HepG2 (cell line): Measurements from ENCODE around the gene ACTR6. TPM values are rescaled to one million over a fixed set of nuclear protein-coding genes. Genes with fewer than 3 reads are reported as not detected.

Experiments used
- ATAC-seq: fragments of 200-7000 bp; cut with Tn5 transposase; 3 replicates; pipeline ENCODE4 v1.9.1; 2020; ENCODE audit warnings: mild to moderate bottlenecking, moderate library complexity
- BruUV-seq: library from RNA; stranded (reverse); fragments of 400-500 nt; replicated peaks from 2 replicates; lab custom pipeline; 2021; lab: Mats Ljungman, UMichigan
- CTCF ChIA-PET: fragments of 300-600 bp; formaldehyde crosslinking; extraction: SDS; loops from one replicate; lab custom pipeline; 2021; ENCODE audit warnings: low total read pairs, inconsistent platforms, low intra/inter-chr PET ratio; lab: Yijun Ruan, JAX
- POLR2A ChIA-PET: fragments of 350-600 bp; sonication (Branson Sonifier 250); formaldehyde crosslinking; loops from one replicate; lab custom pipeline; 2020; ENCODE audit warnings: antibody characterized with exemption, inconsistent platforms; lab: Yijun Ruan, JAX
- DNase-seq: peaks from one replicate; pipeline ENCODE4 v3.0.0-alpha.2; 2015; ENCODE audit warnings: low spot score
- FAIRE-seq: peaks from 3 replicates; lab custom pipeline; 2011; peaks lifted over from hg19 to GRCh38; lab: Jason Lieb, UNC
- H2AFZ ChIP-seq: one replicate; pipeline ENCODE4 v1.6.1; 2011; ENCODE audit warnings: low read length, inconsistent platforms
- H3K27ac ChIP-seq: fragments of 300-600 bp; 3 replicates; pipeline ENCODE4 v1.8.0; 2011; ENCODE audit warnings: mixed run types, mild to moderate bottlenecking, mixed read lengths, low read length, inconsistent platforms; ENCODE audit not compliant: insufficient read depth; ENCODE audit errors: extremely low read length
- H3K27me3 ChIP-seq, 2 experiments: fragments of 200-600 bp in 1 of 2; 2 replicates in 1 of 2; 3 replicates in 1 of 2; pipeline versions ENCODE4 v1.6.0 to v1.8.0; 2011; ENCODE audit warnings: low read length in 2 of 2, mild to moderate bottlenecking in 2 of 2, moderate library complexity in 2 of 2, inconsistent platforms in 1 of 2; ENCODE audit not compliant: insufficient read depth in 2 of 2, control insufficient read depth in 1 of 2
- H3K36me3 ChIP-seq, 2 experiments: fragments of 200-600 bp in 1 of 2; replicated peaks in 1 of 2; 2 replicates in 1 of 2; 3 replicates in 1 of 2; pipeline versions ENCODE4 v1.5.1 to v1.8.0; 2011; ENCODE audit warnings: low read length in 2 of 2, inconsistent platforms in 1 of 2; ENCODE audit not compliant: insufficient read depth in 2 of 2, control insufficient read depth in 1 of 2
- H3K4me1 ChIP-seq: 2 replicates; pipeline ENCODE4 v1.5.1; 2012; ENCODE audit warnings: low read length, inconsistent platforms; ENCODE audit not compliant: insufficient read depth
- H3K4me2 ChIP-seq: 2 replicates; pipeline ENCODE4 v1.6.0; 2011; ENCODE audit warnings: low read depth, low read length, inconsistent platforms
- H3K4me3 ChIP-seq, 3 experiments: fragments of 200-600 bp in 1 of 3; sonication (generic), shearing (Covaris generic) in 1 of 3; replicated peaks in 1 of 3; 2 replicates each; pipeline ENCODE4 v1.5.1; 2011 to 2016; ENCODE audit warnings: low read length in 3 of 3, inconsistent platforms in 2 of 3, low read depth in 2 of 3, mild to moderate bottlenecking in 2 of 3, control low read depth in 1 of 3, mixed read lengths in 1 of 3; ENCODE audit not compliant: insufficient read depth in 1 of 3
- H3K79me2 ChIP-seq: one replicate; pipeline ENCODE4 v1.6.1; 2011; ENCODE audit warnings: low read length, inconsistent platforms; ENCODE audit not compliant: insufficient read depth
- H3K9ac ChIP-seq: 2 replicates; pipeline ENCODE4 v1.6.0; 2011; ENCODE audit warnings: mild to moderate bottlenecking, low read depth, low read length, inconsistent platforms; ENCODE audit not compliant: insufficient read depth
- H3K9me3 ChIP-seq: 2 replicates; pipeline ENCODE4 v1.5.1; 2012; ENCODE audit warnings: mild to moderate bottlenecking, low read length
- H4K20me1 ChIP-seq: 2 replicates; pipeline ENCODE4 v1.6.0; 2011; ENCODE audit warnings: inconsistent platforms, mild to moderate bottlenecking, low read length, moderate library complexity; ENCODE audit not compliant: insufficient read depth
- CENPX ChIP-seq: sonication (generic); formaldehyde crosslinking; IDR thresholded peaks from 2 replicates; pipeline ENCODE4 v1.9.0; 2021; ENCODE audit warnings: mild to moderate bottlenecking, missing genetic modification reagents, moderate library complexity
- CTCF ChIP-seq: sonication (generic); formaldehyde crosslinking; IDR thresholded peaks from 2 replicates; pipeline ENCODE4 v1.5.0; 2020; ENCODE audit warnings: mild to moderate bottlenecking, missing genetic modification reagents, moderate library complexity
- ETS1 ChIP-seq: sonication (generic); formaldehyde crosslinking; IDR thresholded peaks from 2 replicates; pipeline ENCODE4 v1.4.0; 2020; ENCODE audit warnings: missing genetic modification reagents
- MAX ChIP-seq: IDR thresholded peaks from 2 replicates; pipeline ENCODE4 v1.6.1; 2012; ENCODE audit warnings: inconsistent platforms
- RBM22 ChIP-seq: fragments of 200-400 bp; formaldehyde crosslinking; optimal IDR thresholded peaks from 2 replicates; pipeline ENCODE3; 2017; ENCODE audit warnings: mild to moderate bottlenecking, low read length, moderate library complexity
- ZBTB3 ChIP-seq: sonication (generic); formaldehyde crosslinking; IDR thresholded peaks from 2 replicates; pipeline ENCODE4 v1.4.0; 2020; ENCODE audit warnings: low read depth, mild to moderate bottlenecking, moderate library complexity, missing genetic modification reagents, borderline replicate concordance
- ZIK1 ChIP-seq: sonication (generic); formaldehyde crosslinking; IDR thresholded peaks from 2 replicates; pipeline ENCODE4 v1.5.0; 2020; ENCODE audit warnings: mild to moderate bottlenecking, low read depth, missing genetic modification reagents, borderline replicate concordance
- ZNF768 ChIP-seq: sonication (generic); formaldehyde crosslinking; IDR thresholded peaks from 2 replicates; pipeline ENCODE4 v1.4.0; 2020; ENCODE audit warnings: missing genetic modification reagents
- WGBS: methylation state at CpG from one replicate; pipeline ENCODE4 v1.1.6; 2017; ENCODE audit warnings: low lambda C conversion rate; 5-methylcytosine and 5-hydroxymethylcytosine counted together
- in situ Hi-C: cut with HindIII; loops from 2 replicates; pipeline ENCODE4 v1.10.0; 2017; ENCODE audit warnings: low pct_unique_long_range_greater_than_20kb; ENCODE audit not compliant: extremely low pct_ligation_motif_present
- intact Hi-C: fragments of 100-400 bp; cut with micrococcal nuclease; formaldehyde crosslinking; loops from one replicate; pipeline ENCODE4 v1.10.0; 2022; ENCODE audit not compliant: unreplicated experiment
- polyA plus RNA-seq, 8 experiments: library from polyadenylated mRNA; depleted of rRNA in 3 of 8; stranded (reverse) in 7 of 8; unstranded in 1 of 8; fragments of >200 nt; fragmentation: Illumina TruSeq in 4 of 8; extraction: Trizol in 4 of 8; gene quantifications; 2 replicates each; pipeline versions ENCODE4 v1.2.1 to v1.2.3, GENCODE V29; 2011 to 2016; ENCODE audit warnings: low read depth in 4 of 8, missing spikeins in 1 of 8, mixed read lengths in 1 of 8; ENCODE audit not compliant: insufficient read depth in 1 of 8
- total RNA-seq, 5 experiments: library from RNA; depleted of rRNA; stranded (reverse); fragments of >200 nt; fragmentation: Illumina TruSeq; extraction: Trizol; gene quantifications; 2 replicates each; pipeline ENCODE4 v1.2.3, GENCODE V29; 2016; ENCODE audit warnings: low read depth in 1 of 5
- TF ChIP-seq, protein P1 (sequence below): fragments of 450-650 bp; IDR thresholded peaks from 2 replicates; pipeline ENCODE4 v1.6.1; 2016

Gene ACTR6
- total and polyA plus RNA-seq, 2 of the 13 experiments (the other 11 are each of a cell fraction or from before 2014, with no cell fraction given) = 12.9 to 22.4 TPM

GRCh38 chr12:100164153-100164704, 36.4 kb upstream of the ACTR6 start (continued):
- TF ChIP-seq RBM22 = no peak
- no peak for TF ChIP-seq CENPX (CRISPR knock-in tag)
- TF ChIP-seq ETS1 (CRISPR knock-in tag) = no peak
- no peak for TF ChIP-seq MAX
- TF ChIP-seq ZNF768 = no peak
- TF ChIP-seq, protein P1, sequence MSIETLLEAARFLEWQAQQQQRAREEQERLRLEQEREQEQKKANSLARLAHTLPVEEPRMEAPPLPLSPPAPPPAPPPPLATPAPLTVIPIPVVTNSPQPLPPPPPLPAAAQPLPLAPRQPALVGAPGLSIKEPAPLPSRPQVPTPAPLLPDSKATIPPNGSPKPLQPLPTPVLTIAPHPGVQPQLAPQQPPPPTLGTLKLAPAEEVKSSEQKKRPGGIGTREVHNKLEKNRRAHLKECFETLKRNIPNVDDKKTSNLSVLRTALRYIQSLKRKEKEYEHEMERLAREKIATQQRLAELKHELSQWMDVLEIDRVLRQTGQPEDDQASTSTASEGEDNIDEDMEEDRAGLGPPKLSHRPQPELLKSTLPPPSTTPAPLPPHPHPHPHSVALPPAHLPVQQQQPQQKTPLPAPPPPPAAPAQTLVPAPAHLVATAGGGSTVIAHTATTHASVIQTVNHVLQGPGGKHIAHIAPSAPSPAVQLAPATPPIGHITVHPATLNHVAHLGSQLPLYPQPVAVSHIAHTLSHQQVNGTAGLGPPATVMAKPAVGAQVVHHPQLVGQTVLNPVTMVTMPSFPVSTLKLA = no peak

GRCh38 chr12:100165356-100165755, 35.3 kb upstream of the ACTR6 start:
- H3K27ac ChIP-seq = no peak overlapping the region
- no peaks in the 10 kb centered on the region for H4K20me1 ChIP-seq
- POLR2A ChIA-PET = no interaction called here
- no peak overlapping the region for H3K9ac ChIP-seq
- H3K4me3 ChIP-seq = no peak overlapping the region
- BruUV-seq = no TSS peak
- no peaks in the 10 kb centered on the region for H3K4me1 ChIP-seq
- ATAC-seq (no peak), DNase-seq (no peak), FAIRE-seq (no peak)
- H3K27me3 ChIP-seq = no peaks in the 10 kb centered on the region
- H3K9me3 ChIP-seq = no peaks in the 10 kb centered on the region
- H3K4me2 ChIP-seq = no peak overlapping the region
- H3K79me2 ChIP-seq = no peaks in the 10 kb centered on the region
- intact Hi-C loops = no loop called here
- WGBS = 96% methylated on average over 3 of the region's 3 CpGs
- CTCF ChIA-PET = no interaction called here
- TF ChIP-seq ZIK1 (CRISPR knock-in tag) (no peak), ZBTB3 (CRISPR knock-in tag) (no peak), CTCF (CRISPR knock-in tag) (no peak)
- in situ Hi-C loops = no loop called here
- H2AFZ ChIP-seq = no peak overlapping the region
- H3K36me3 ChIP-seq = peaks cover 2 to 3% of the 10 kb centered on the region in 2 experiments; a peak in 3 of 5 replicates
